GOT3 (cell line): ENCODE data around the gene NOSIP.
"Not testable (repeated sequence)": the region's sequence is repeated elsewhere in the genome, so short reads cannot be mapped to it uniquely, and the experiment has no call there.

Experiments used
- DNase-seq: peaks from one replicate; lab custom pipeline; 2025; ENCODE audit warnings: mixed read lengths; lab: John Stamatoyannopoulos, UW

The NOSIP gene

GRCh38 chr19:49580264-49581006 lies at the start of gene NOSIP:
Gene NOSIP (minus strand): TSS chr19:49580556. CDS start chr19:49560691, 19,865 bp downstream.
- peak; percentile 60 for DNase-seq

GRCh38 chr19:49629659-49630058 lies 49.3 kb upstream of the NOSIP start:
- no peak for DNase-seq

- DNase-seq = no peak
These were observed 45.9 kb upstream of the NOSIP start for GRCh38 chr19:49626226-49626625.

GRCh38 chr19:49624967-49625910 lies 44.9 kb upstream of the NOSIP start:
- DNase-seq = no peak

DNA sequence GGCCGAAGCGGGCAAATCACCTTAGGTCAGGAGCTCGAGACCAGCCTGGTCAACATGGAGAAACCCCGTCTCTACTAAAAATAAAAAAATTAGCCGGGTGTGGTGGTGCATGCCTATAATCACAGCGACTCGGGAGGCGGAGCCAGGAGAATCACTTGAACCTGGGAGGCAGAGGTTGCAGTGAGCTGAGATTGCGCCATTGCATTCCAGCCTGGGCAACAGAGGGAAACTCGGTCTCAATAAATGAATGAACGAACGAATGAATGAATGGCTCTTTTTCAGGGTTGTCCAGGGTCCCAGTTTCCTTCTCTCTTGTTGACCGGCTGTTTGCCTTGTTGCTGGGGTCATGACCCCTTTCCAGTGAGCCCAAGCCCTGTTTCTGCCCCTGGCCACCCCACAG lies 37.5 kb upstream of the NOSIP start:
- not testable (repeated sequence) for DNase-seq

DNA sequence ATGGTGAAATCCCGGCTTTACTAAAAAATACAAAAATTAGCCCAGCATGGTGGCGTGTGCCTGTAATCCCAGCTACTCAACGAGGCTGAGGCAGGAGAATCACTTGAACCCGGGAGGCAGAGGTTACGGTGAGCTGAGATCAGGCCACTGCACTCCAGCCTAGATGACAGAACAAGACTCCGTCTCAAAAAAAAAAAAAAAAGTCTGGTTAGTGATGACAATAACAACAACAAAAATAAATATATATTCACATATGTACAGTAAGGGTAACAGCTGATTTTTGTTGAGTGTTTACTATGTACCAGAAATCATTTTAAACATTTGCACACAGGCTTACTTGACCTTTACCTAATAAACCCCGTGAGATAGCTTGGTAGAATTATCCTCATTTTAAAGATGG lies 36.6 kb upstream of the NOSIP start:
- DNase-seq = no peak

DNA sequence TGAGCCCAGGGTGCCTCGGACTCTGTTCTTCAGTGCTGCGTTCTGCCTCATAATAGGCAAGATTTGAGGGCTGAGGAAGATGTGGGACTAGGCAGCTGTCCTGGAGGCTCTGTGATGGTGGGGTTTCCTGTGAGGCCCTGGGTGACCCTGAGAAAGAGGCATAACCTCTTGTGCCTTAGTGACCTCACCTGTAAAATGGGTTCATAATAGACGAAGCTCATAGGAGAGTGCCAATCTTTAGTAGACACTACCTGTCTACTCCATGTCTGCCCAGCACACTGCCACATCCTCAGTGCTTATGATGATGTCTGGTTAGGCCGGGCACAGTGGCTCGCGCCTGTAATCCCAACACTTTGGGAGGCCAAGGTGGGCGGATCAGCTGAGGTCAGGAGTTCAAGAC lies 36.2 kb upstream of the NOSIP start:
- DNase-seq = no peak

- no peak for DNase-seq
These were observed 35.5 kb upstream of the NOSIP start for GRCh38 chr19:49615861-49616260.

- no peak for DNase-seq
These were observed 33.9 kb upstream of the NOSIP start for GRCh38 chr19:49614096-49614833.

- DNase-seq = no peak
These were observed 33.0 kb upstream of the NOSIP start for GRCh38 chr19:49613374-49613773.

GRCh38 chr19:49609499-49610092 lies 29.2 kb upstream of the NOSIP start:
- DNase-seq = no peak

- no peak for DNase-seq
These were observed 25.2 kb upstream of the NOSIP start for GRCh38 chr19:49605605-49606004.

- no peak for DNase-seq
These were observed 22.4 kb upstream of the NOSIP start for GRCh38 chr19:49602806-49603205.

GRCh38 chr19:49601482-49602038 lies 21.2 kb upstream of the NOSIP start:
- no peak for DNase-seq

DNA sequence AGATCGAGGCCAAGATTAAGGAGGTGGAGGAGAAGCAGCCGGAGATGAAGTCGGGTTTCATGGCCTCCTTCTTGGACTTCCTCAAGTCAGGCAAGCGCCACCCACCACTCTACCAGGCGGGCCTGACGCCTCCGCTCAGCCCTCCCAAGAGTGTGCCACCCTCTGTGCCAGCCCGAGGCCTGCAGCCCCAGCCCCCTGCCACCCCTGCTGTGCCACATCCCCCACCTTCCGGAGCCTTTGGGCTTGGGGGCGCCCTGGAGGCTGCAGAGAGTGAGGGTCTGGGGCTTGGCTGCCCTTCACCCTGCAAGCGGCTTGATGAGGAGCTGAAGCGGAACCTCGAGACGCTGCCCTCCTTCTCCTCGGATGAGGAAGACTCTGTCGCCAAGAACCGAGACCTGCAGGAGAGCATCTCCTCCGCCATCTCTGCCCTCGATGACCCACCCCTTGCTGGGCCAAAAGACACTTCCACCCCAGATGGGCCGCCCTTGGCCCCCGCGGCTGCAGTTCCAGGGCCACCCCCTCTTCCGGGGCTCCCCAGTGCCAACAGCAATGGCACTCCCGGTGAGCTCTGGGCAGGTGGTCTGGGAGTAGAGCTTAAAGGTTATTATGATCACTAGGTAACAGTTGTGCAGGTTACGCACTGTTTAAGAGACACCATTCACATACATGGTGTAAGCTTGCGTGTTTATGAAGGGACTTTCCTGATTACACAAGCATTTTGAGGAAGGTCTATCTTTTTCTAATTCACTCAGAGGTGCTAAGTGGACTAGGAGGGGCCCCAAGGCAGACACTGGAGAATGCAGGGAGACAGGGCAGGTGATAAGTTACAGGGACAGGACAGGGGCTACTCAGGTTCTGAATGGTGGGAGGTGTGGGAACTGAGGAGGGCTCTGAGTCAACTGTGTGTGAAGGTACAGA lies 19.3 kb upstream of the NOSIP start:
- DNase-seq = no peak

GRCh38 chr19:49597703-49597974 lies 17.3 kb upstream of the NOSIP start:
- DNase-seq = no peak

GRCh38 chr19:49596954-49597702 lies 16.8 kb upstream of the NOSIP start:
- no peak for DNase-seq

- DNase-seq = no peak
These were observed 16.1 kb upstream of the NOSIP start for GRCh38 chr19:49596407-49596806.

DNA sequence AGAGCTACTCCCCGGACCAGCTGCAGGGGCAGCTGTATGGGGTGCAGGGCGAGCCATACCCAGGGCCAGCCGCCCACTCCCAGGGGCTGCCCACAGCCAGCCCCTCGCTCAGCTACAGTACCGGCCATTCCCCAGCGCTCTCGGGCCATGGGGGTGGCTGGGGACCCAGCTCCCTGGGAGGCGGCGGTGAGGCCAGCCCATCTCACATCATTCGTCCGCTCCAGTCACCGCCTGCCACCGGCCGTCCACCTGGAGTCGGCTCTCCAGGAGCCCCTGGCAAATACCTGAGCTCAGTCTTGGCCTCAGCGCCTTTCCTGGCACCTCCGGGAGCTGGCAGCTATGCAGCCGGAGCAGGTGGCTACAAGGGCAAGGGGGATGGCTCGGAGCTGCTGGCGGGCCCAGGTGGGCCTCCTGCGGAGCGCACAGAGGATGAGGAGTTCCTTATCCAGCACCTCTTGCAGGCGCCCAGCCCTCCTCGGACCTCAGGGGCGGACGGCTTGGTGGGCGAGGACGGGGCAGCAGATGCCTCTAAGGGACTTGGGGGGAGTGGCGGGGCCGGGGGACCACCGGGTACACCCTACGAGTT lies 15.6 kb upstream of the NOSIP start:
- DNase-seq = no peak
